NT2/D1 (cell line): ENCODE data around the gene KIAA1217.

Experiments used
- SUZ12 ChIP-seq: IDR thresholded peaks from 2 replicates; pipeline ENCODE4 v1.6.1; 2011; ENCODE audit not compliant: insufficient read length, insufficient read depth; ENCODE audit errors: extremely low read depth
- YY1 ChIP-seq: IDR thresholded peaks from 2 replicates; pipeline ENCODE4 v1.6.1; 2011; ENCODE audit not compliant: insufficient read length, insufficient read depth

- TF ChIP-seq SUZ12 (no peak), YY1 (no peak)
These were observed 242.4 kb downstream of the KIAA1217 start for GRCh38 chr10:24451325-24451820.
